NB4 (cell line): ENCODE results near the gene SH3GL1.
A peak's percentile ranks its signal among the peaks of the same experiment; 100 is the strongest.

Experiments
- DNase-seq: peaks from one replicate; pipeline ENCODE4 v3.0.0; 2010; ENCODE audit warnings: low read depth
- H3K4me3 ChIP-seq: one replicate; pipeline ENCODE4 v1.5.1; 2011; ENCODE audit warnings: mild to moderate bottlenecking, low read depth, low read length, moderate library complexity
- CTCF ChIP-seq: IDR thresholded peaks from one replicate; pipeline ENCODE4 v1.5.1; 2012; ENCODE audit warnings: low read depth, low read length
- MAX ChIP-seq: IDR thresholded peaks from 2 replicates; pipeline ENCODE4 v1.6.1; 2011; ENCODE audit warnings: low read depth, low read length
- MYC ChIP-seq: IDR thresholded peaks from 2 replicates; pipeline ENCODE4 v1.6.1; 2011; ENCODE audit warnings: low read depth, low read length
- POLR2A ChIP-seq: IDR thresholded peaks from 2 replicates; pipeline ENCODE4 v1.6.1; 2011; ENCODE audit warnings: mild to moderate bottlenecking; ENCODE audit not compliant: insufficient read length; ENCODE audit errors: extremely low read depth

SH3GL1 gene

GRCh38 chr19:4434391-4434790 lies 34.0 kb upstream of the SH3GL1 start:
- no peak for DNase-seq
- TF ChIP-seq CTCF (no peak), MAX (no peak)
- no peak overlapping the region for H3K4me3 ChIP-seq

GRCh38 chr19:4432918-4433506 lies 32.7 kb upstream of the SH3GL1 start:
- DNase-seq: no peak
- H3K4me3 ChIP-seq: no peak overlapping the region
- TF ChIP-seq POLR2A: no peak
- no peak for TF ChIP-seq MYC
- TF ChIP-seq MAX: no peak
- TF ChIP-seq CTCF: no peak

- TF ChIP-seq MYC (no peak), MAX (no peak), POLR2A (no peak), CTCF (no peak)
- DNase-seq: peak; percentile 69
Observed at GRCh38 chr19:4431808-4432674, 31.7 kb upstream of the SH3GL1 start.

GRCh38 chr19:4431296-4431695 lies 30.9 kb upstream of the SH3GL1 start:
- no peak overlapping the region for H3K4me3 ChIP-seq
- no peak for TF ChIP-seq POLR2A
- TF ChIP-seq CTCF: no peak
- TF ChIP-seq MAX: no peak
- TF ChIP-seq MYC: no peak
- DNase-seq: no peak

More at GRCh38 chr19:4431808-4432674, 31.7 kb upstream of the SH3GL1 start:
- no peak overlapping the region for H3K4me3 ChIP-seq

- TF ChIP-seq MYC: 0 out of 2 replicates have a peak, but pooled peaks have one; percentile 34
- TF ChIP-seq MAX: peak; percentile 82
- TF ChIP-seq CTCF: no peak
- peak; percentile 83 for DNase-seq
- no peak overlapping the region for H3K4me3 ChIP-seq
Observed at GRCh38 chr19:4430760-4431159, 30.4 kb upstream of the SH3GL1 start.
